Kidney (tissue), 14 donors: ENCODE data around the gene ZNF692. TPM values are rescaled to one million over a fixed set of nuclear protein-coding genes. Genes with fewer than 3 reads are reported as not detected.

Experiments
- DNase-seq, 5 donors: peaks; one replicate each; pipeline ENCODE4 v3.0.0-alpha.2; 2013 to 2020
- FAIRE-seq: peaks from 2 replicates; lab custom pipeline; 2012; peaks lifted over from hg19 to GRCh38; lab: Jason Lieb, UNC
- H3K27ac ChIP-seq, 2 donors: one replicate each; pipeline ENCODE4 v1.7.0; 2013; ENCODE audit warnings: low read depth in 2 of 2, low read length in 2 of 2, inconsistent platforms in 1 of 2
- H3K27me3 ChIP-seq: one replicate; pipeline ENCODE4 v1.7.1; 2013; ENCODE audit warnings: low read length, inconsistent platforms; ENCODE audit not compliant: control insufficient read depth, insufficient read depth
- H3K36me3 ChIP-seq, 3 donors: one replicate each; pipeline versions ENCODE4 v1.7.0 to v1.7.1; 2013; ENCODE audit warnings: low read length in 3 of 3, control low read depth in 1 of 3, inconsistent platforms in 1 of 3; ENCODE audit not compliant: insufficient read depth in 3 of 3, control insufficient read depth in 2 of 3
- H3K4me1 ChIP-seq, 3 donors: one replicate each; pipeline versions ENCODE4 v1.7.0 to v1.7.1; 2013; ENCODE audit warnings: low read length in 3 of 3, inconsistent platforms in 1 of 3, low read depth in 1 of 3; ENCODE audit not compliant: control insufficient read depth in 2 of 3, insufficient read depth in 2 of 3
- H3K4me3 ChIP-seq, 3 donors: one replicate each; pipeline versions ENCODE4 v1.7.0 to v1.8.1; 2013; ENCODE audit warnings: low read length in 3 of 3, control low read depth in 1 of 3, inconsistent platforms in 1 of 3
- H3K9ac ChIP-seq, 3 donors: one replicate each; pipeline versions ENCODE4 v1.7.0 to v1.7.1; 2013; ENCODE audit warnings: low read length in 3 of 3, control low read depth in 1 of 3, inconsistent platforms in 1 of 3
- H3K9me3 ChIP-seq, 3 donors: one replicate each; pipeline versions ENCODE4 v1.7.0 to v1.7.1; 2013; ENCODE audit warnings: low read length in 3 of 3, control low read depth in 1 of 3, inconsistent platforms in 1 of 3; ENCODE audit not compliant: control insufficient read depth in 2 of 3, insufficient read depth in 1 of 3
- intact Hi-C: fragments of 100-400 bp; cut with DNase I; formaldehyde crosslinking; loops from one replicate; pipeline ENCODE4 v1.11.1; 2022
- polyA plus RNA-seq: library from polyadenylated mRNA; stranded (reverse); fragments of 350-450 nt; fragmentation: Illumina TruSeq; extraction: RNeasy Lipid Tissue Mini Kit (QIAGEN cat#74804); gene quantifications from one replicate; pipeline ENCODE4 v1.2.3, GENCODE V29; 2014; ENCODE audit warnings: low read depth, low replicate concordance; ENCODE audit not compliant: insufficient read depth
- total RNA-seq: library from RNA; stranded (reverse); fragmentation: NEBNext Ultra II Directional; extraction: Animal tissue kit (Norgen Biotek cat#: 25700); gene quantifications from one replicate; pipeline ENCODE4 v1.2.1, GENCODE V29; 2021
- TF ChIP-seq, protein P1 (sequence below): IDR thresholded peaks from 3 replicates; pipeline ENCODE4 v1.5.1; 2012; ENCODE audit warnings: mild to moderate bottlenecking, moderate library complexity, borderline replicate concordance; ENCODE audit not compliant: insufficient read depth; ENCODE audit errors: extremely low read depth
- donor health status: control.
- donor health status: control.
- donor health status: control.
- donor health status: control.
- donor health status: control.
- donor health status: DM: yes; HTN: yes; CAD: no.
- donor health status: Normal renal cell carcinoma (clear cell type).

ZNF692 gene
- total and polyA plus RNA-seq, 2 donors from 2014 or later = 29.6 to 34.4 TPM

DNA sequence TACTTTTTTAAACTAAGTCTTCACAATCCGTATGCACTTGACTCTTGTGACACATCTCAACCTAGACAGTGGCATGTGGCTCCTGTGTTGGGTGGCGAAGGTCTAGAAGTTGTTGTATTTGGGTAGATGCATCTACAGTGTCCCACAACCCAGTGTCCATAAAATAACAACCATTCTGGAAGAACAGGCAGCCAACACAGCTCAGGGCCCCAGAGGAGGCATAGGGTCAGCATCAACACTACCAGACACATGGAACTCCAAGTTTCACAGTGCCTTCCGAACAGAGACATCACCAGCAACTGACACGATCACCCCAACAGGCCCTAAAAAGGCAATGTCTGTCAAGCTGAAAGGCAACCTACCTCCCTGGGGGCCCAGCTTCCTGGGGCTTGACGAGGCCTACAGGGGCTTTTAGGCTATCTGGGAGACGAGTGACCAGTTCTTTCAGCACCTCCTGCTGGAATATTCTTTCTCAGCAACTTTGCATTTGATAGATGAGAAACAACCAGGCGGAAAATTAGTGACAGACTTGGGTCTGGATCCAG, 38.8 kb downstream of the ZNF692 start:
- intact Hi-C loops = no loop called here
- Histone ChIP-seq H3K9me3 (no peaks in the 10 kb centered on the region), H3K27me3 (no peaks in the 10 kb centered on the region), H3K4me3 (no peak overlapping the region), H3K36me3 (peaks cover 3 to 20% (median 11%) of the 10 kb centered on the region in 3 donors), H3K4me1 (peaks cover 2 to 41% (median 30%) of the 10 kb centered on the region in 3 donors), H3K9ac (no peak overlapping the region), H3K27ac (no peak overlapping the region)
- TF ChIP-seq, protein P1, sequence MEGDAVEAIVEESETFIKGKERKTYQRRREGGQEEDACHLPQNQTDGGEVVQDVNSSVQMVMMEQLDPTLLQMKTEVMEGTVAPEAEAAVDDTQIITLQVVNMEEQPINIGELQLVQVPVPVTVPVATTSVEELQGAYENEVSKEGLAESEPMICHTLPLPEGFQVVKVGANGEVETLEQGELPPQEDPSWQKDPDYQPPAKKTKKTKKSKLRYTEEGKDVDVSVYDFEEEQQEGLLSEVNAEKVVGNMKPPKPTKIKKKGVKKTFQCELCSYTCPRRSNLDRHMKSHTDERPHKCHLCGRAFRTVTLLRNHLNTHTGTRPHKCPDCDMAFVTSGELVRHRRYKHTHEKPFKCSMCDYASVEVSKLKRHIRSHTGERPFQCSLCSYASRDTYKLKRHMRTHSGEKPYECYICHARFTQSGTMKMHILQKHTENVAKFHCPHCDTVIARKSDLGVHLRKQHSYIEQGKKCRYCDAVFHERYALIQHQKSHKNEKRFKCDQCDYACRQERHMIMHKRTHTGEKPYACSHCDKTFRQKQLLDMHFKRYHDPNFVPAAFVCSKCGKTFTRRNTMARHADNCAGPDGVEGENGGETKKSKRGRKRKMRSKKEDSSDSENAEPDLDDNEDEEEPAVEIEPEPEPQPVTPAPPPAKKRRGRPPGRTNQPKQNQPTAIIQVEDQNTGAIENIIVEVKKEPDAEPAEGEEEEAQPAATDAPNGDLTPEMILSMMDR = no peak
- no peak for FAIRE-seq
- no peak for DNase-seq

DNA sequence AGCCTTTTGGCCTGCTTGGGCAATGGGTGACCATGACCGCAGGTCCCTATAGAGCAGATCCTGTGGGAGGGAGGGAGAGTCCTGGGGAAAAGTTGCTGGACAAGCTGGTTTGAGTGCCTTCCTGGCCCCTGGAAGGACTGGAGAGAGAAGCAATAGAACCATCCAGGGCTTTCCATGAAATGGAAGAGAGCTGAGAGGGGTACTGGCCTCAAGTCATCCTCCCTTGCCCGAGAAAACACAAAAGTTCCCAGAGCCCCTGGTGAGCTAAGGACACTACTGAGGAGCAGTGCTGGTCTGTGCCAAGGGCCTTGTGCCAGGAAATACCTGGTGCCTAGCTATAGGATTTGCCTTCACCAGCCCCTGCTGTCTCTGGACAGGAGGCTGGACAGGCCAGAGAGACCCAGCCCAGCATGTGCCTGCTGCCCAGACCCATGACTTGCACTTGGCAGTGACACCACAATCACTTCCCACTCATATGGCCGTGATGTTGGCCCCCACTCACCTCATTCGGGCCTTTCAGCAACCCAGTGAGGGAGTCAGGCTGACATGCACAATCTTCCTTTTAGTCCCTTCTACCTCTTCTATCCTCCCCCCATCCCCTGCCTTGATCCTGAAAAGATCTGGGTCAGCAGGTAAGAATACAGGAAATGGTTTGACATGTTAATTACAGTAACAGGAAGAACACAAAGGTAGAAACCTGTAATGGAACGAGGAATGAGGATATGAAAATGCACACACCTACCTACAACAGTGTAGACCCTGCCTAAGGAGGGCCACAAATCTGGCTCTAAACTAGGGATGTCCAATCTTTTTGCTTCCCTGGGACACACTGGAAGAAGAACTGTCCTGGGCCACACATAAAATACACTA, 40.1 kb downstream of the ZNF692 start:
- H3K4me3 ChIP-seq = no peak overlapping the region
- peaks cover 3 to 29% (median 23%) of the 10 kb centered on the region in 3 donors for H3K36me3 ChIP-seq
- TF ChIP-seq, protein P1 = no peak
- intact Hi-C loops = no loop called here
- no peak overlapping the region for H3K27ac ChIP-seq
- FAIRE-seq (no peak), DNase-seq (no peak)
- no peaks in the 10 kb centered on the region for H3K9me3 ChIP-seq
- peaks cover 2 to 28% (median 18%) of the 10 kb centered on the region in 3 donors for H3K4me1 ChIP-seq
- no peak overlapping the region for H3K9ac ChIP-seq
- H3K27me3 ChIP-seq = no peaks in the 10 kb centered on the region

DNA sequence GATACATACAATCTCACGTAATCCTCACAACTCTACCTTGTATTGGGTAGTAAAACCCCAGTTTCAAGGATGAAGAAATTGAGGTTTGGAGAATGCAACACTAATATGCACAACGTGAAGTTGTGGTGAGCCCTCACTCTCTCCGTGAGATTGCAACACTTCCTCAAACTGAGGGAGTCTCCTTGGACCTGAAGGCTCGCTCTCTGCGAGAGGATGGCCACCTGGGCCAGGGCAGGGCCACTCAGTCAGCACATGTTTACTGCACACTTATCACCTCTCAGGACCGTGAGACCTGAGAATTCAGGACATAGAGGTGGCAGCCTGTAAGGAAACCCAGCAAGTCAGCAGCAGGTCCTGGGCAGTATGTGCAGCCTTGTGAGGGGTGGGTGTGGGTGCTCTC, 41.8 kb downstream of the ZNF692 start:
- FAIRE-seq = no peak
- intact Hi-C loops = no loop called here
- Histone ChIP-seq H3K4me3 (no peak overlapping the region), H3K27me3 (no peaks in the 10 kb centered on the region), H3K9ac (no peak overlapping the region), H3K27ac (no peak overlapping the region), H3K36me3 (peaks cover 3 to 35% (median 34%) of the 10 kb centered on the region in 3 donors), H3K9me3 (no peaks in the 10 kb centered on the region), H3K4me1 (peaks cover 2 to 13% (median 12%) of the 10 kb centered on the region in 3 donors)
- TF ChIP-seq, protein P1 = no peak
- DNase-seq = no peak
